SU-DHL-6 (cell line): ENCODE measurements around the gene PIK3C2B.

Experiments used
- H2AFZ ChIP-seq: fragments of 200-600 bp; sonication (generic); 2 replicates; pipeline ENCODE4 v1.6.1; 2014; ENCODE audit warnings: low read depth, mild to moderate bottlenecking, moderate library complexity, mixed read lengths, antibody characterized with exemption, low read length; ENCODE audit not compliant: severe bottlenecking
- H3F3A ChIP-seq: fragments of 200-600 bp; shearing (Covaris generic); 2 replicates; pipeline ENCODE4 v1.6.0; 2016; ENCODE audit warnings: antibody characterized with exemption, mild to moderate bottlenecking; ENCODE audit not compliant: insufficient read depth
- H3K27ac ChIP-seq: fragments of 200-600 bp; sonication (generic); 2 replicates; pipeline ENCODE4 v1.5.1; 2016; ENCODE audit warnings: low read depth, mild to moderate bottlenecking, low read length, moderate library complexity, mixed read lengths
- H3K27me3 ChIP-seq: fragments of 200-600 bp; sonication (generic), shearing (Covaris generic); 2 replicates; pipeline ENCODE4 v1.6.0; 2014; ENCODE audit warnings: mild to moderate bottlenecking, low read length
- H3K36me3 ChIP-seq: fragments of 200-600 bp; sonication (generic); 2 replicates; pipeline ENCODE4 v1.6.1; 2014; ENCODE audit warnings: mild to moderate bottlenecking, low read length, mixed read lengths
- H3K4me2 ChIP-seq: fragments of 300-600, 200-600 bp; shearing (Covaris generic), sonication (generic); 2 replicates; pipeline ENCODE4 v1.6.0; 2014; ENCODE audit warnings: low read length, low read depth, mild to moderate bottlenecking; ENCODE audit not compliant: poor library complexity, severe bottlenecking
- H3K4me3 ChIP-seq: fragments of 200-600 bp; sonication (generic); 2 replicates; pipeline ENCODE4 v1.5.1; 2014; ENCODE audit warnings: antibody characterized with exemption, low read length, mild to moderate bottlenecking, mixed read lengths; ENCODE audit not compliant: insufficient read depth, poor library complexity, severe bottlenecking
- H3K79me2 ChIP-seq: fragments of 200-600 bp; sonication (generic); 2 replicates; pipeline ENCODE4 v1.6.1; 2014; ENCODE audit warnings: mild to moderate bottlenecking, low read length, moderate library complexity; ENCODE audit not compliant: insufficient read depth
- H3K9ac ChIP-seq: fragments of 200-600 bp; sonication (generic); 2 replicates; pipeline ENCODE4 v1.7.0; 2014; ENCODE audit warnings: mild to moderate bottlenecking, low read length
- H3K9me2 ChIP-seq: fragments of 200-600 bp; sonication (generic); replicated peaks from 2 replicates; pipeline ENCODE4 v1.6.1; 2014; ENCODE audit warnings: low read length; ENCODE audit not compliant: insufficient read depth
- H3K9me3 ChIP-seq: fragments of 200-600 bp; sonication (generic); 2 replicates; pipeline ENCODE4 v1.6.1; 2014; ENCODE audit warnings: low read length, mixed read lengths; ENCODE audit not compliant: insufficient read depth
- H4K20me1 ChIP-seq: fragments of 200-600 bp; sonication (generic); 2 replicates; pipeline ENCODE4 v1.6.1; 2014; ENCODE audit warnings: low read depth, mild to moderate bottlenecking, antibody characterized with exemption, low read length, moderate library complexity, mixed read lengths
- EZH2phosphoT487 ChIP-seq: fragments of 200-600 bp; sonication (generic), shearing (Covaris generic); conservative IDR thresholded peaks from 2 replicates; pipeline ENCODE4 v1.6.1; 2018; ENCODE audit warnings: mild to moderate bottlenecking, antibody characterized with exemption, low read length, moderate library complexity, mixed read lengths
- TF ChIP-seq, protein P1 (sequence below): fragments of 200-600 bp; sonication (generic); IDR thresholded peaks from one replicate; pipeline ENCODE4 v1.5.1; 2017; ENCODE audit warnings: antibody characterized with exemption, mild to moderate bottlenecking, low read length, moderate library complexity; ENCODE audit not compliant: insufficient read depth, poor library complexity, severe bottlenecking

Gene PIK3C2B

DNA sequence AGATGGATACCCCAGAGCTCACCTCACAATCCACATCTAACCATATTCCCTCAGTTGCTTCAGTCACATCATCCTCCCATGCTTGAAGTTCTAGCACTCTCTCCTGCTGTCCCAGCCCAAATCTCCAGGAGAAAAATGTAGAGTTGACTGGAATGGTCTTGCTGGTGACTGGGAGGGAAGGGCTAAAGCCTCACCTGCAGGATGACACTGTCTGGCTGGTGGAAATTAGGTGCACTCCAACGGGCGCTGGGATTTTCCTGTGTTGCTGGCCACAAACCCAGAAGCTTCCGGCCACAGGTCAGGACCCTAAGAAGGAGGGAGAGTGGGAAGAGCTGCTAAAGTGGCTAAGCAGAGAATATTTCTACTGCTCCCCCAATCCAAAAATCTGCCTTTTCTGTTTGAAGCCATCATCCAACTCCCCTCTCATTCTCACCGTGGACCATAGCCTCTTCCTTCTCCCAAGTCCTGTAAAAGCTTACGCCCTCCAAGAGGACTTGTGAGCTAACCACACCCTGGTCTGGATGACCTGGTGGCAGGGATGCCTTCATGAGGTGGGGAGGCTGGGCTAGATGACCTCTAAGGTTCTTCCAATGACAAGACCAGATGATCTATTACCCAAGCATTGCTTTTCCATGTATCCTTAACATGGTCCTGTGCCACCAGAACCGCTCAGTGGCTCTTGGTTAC, 45.5 kb downstream of the PIK3C2B start:
- H4K20me1 ChIP-seq: no peaks in the 10 kb centered on the region
- H3K4me3 ChIP-seq: no peak overlapping the region
- no peaks in the 10 kb centered on the region for H3K79me2 ChIP-seq
- H3K9me3 ChIP-seq: no peaks in the 10 kb centered on the region
- H3K9me2 ChIP-seq: no peaks in the 10 kb centered on the region
- no peak overlapping the region for H2AFZ ChIP-seq
- no peaks in the 10 kb centered on the region for H3K27me3 ChIP-seq
- H3K4me2 ChIP-seq: no peak overlapping the region
- H3K9ac ChIP-seq: no peak overlapping the region
- H3F3A ChIP-seq: no peaks in the 10 kb centered on the region
- no peaks in the 10 kb centered on the region for H3K36me3 ChIP-seq
- H3K27ac ChIP-seq: no peak overlapping the region
- TF ChIP-seq, protein P1, sequence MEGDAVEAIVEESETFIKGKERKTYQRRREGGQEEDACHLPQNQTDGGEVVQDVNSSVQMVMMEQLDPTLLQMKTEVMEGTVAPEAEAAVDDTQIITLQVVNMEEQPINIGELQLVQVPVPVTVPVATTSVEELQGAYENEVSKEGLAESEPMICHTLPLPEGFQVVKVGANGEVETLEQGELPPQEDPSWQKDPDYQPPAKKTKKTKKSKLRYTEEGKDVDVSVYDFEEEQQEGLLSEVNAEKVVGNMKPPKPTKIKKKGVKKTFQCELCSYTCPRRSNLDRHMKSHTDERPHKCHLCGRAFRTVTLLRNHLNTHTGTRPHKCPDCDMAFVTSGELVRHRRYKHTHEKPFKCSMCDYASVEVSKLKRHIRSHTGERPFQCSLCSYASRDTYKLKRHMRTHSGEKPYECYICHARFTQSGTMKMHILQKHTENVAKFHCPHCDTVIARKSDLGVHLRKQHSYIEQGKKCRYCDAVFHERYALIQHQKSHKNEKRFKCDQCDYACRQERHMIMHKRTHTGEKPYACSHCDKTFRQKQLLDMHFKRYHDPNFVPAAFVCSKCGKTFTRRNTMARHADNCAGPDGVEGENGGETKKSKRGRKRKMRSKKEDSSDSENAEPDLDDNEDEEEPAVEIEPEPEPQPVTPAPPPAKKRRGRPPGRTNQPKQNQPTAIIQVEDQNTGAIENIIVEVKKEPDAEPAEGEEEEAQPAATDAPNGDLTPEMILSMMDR: no peak
- no peak for TF ChIP-seq EZH2phosphoT487

DNA sequence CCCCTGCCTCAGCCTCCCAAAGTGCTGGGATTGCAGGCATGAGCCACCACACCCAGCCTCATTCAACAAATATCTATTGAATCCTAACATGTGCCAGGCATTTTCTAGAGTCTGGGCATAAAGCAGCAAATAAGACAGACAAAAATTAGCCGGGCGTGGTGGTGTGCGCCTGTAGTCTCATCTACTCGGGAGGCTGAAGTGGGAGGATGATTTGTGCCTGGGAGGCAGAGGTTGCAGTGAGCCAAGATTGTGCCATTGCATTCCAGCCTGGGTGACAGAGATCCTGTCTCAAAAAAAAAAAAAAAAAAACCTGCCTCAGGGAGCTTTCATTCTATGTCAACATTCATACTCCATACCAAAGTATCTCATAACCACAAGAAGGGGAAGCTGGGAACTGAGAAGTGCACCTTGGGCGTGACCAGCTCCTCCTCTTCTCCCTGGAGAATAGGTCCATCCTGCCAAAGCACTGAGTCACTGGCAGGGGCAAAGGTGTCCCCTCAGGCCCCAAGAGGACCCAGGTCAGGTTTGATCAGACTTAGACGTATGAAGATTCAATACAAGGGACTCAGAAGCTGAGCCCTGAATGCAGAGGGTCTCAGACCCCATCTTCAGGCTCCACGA, 46.2 kb downstream of the PIK3C2B start:
- no peak overlapping the region for H3K9ac ChIP-seq

GRCh38 chr1:204447736-204448135, 46.9 kb downstream of the PIK3C2B start:
- Histone ChIP-seq H3K9me3 (no peaks in the 10 kb centered on the region), H3K27me3 (no peaks in the 10 kb centered on the region), H3K9ac (no peak overlapping the region), H3K4me2 (no peak overlapping the region), H3K9me2 (no peaks in the 10 kb centered on the region), H3K27ac (no peak overlapping the region), H3F3A (no peaks in the 10 kb centered on the region), H3K4me3 (no peak overlapping the region), H3K36me3 (no peaks in the 10 kb centered on the region), H4K20me1 (no peaks in the 10 kb centered on the region), H2AFZ (no peak overlapping the region), H3K79me2 (no peaks in the 10 kb centered on the region)
- TF ChIP-seq, protein P1: no peak
- no peak for TF ChIP-seq EZH2phosphoT487

More for the DNA sequence above, 46.2 kb downstream of the PIK3C2B start:
- Histone ChIP-seq H3K27me3 (no peaks in the 10 kb centered on the region), H3K79me2 (no peaks in the 10 kb centered on the region), H3K4me3 (no peak overlapping the region), H3K9me3 (no peaks in the 10 kb centered on the region), H3K4me2 (no peak overlapping the region), H4K20me1 (no peaks in the 10 kb centered on the region), H2AFZ (no peak overlapping the region), H3K36me3 (no peaks in the 10 kb centered on the region), H3K27ac (no peak overlapping the region), H3F3A (no peaks in the 10 kb centered on the region), H3K9me2 (no peaks in the 10 kb centered on the region)
- no peak for TF ChIP-seq EZH2phosphoT487
- TF ChIP-seq, protein P1: no peak
